Measurements from ENCODE around the gene HOXB5.

DNA sequence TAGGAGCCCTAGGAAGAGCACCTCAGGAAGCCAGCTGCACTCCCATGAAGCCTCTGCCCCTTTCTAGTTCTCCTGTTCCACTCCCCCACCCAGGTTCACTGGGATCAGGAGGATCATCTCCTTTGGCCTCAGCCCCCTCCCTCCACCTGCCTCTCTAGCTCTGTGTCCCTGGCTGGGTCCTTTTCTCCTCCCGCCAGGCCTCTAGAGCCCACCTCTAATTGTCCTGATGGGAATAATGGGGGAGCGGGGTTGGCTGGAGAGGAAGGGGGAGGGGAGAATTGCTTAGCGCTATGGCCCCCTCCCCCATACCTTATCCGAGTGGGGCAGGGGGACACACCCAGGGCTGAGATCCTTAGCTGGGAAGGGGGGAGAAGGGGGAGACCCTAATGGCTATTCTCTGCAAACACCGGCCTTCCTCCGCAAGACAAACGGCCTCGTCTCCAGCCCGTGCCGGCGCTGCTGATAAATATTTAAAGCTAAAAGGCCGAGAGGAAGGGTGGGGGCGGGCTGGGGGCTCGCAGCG is 16.2 kb upstream of the HOXB5 start:
- TF ChIP-seq, protein P1, sequence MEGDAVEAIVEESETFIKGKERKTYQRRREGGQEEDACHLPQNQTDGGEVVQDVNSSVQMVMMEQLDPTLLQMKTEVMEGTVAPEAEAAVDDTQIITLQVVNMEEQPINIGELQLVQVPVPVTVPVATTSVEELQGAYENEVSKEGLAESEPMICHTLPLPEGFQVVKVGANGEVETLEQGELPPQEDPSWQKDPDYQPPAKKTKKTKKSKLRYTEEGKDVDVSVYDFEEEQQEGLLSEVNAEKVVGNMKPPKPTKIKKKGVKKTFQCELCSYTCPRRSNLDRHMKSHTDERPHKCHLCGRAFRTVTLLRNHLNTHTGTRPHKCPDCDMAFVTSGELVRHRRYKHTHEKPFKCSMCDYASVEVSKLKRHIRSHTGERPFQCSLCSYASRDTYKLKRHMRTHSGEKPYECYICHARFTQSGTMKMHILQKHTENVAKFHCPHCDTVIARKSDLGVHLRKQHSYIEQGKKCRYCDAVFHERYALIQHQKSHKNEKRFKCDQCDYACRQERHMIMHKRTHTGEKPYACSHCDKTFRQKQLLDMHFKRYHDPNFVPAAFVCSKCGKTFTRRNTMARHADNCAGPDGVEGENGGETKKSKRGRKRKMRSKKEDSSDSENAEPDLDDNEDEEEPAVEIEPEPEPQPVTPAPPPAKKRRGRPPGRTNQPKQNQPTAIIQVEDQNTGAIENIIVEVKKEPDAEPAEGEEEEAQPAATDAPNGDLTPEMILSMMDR (conservative IDR thresholded peaks at IDR 0.05; ENCODE audit: low read length): no peak
- no peak for TF ChIP-seq EZH2phosphoT487 (IDR thresholded peaks at IDR 0.05; ENCODE audit: borderline replicate concordance)

Data from Loucy (cell line).